K562 (cell line): Measurements from ENCODE around the gene HLA-DOB. TPM values are rescaled to one million over a fixed set of nuclear protein-coding genes. Genes with fewer than 3 reads are reported as not detected.

Source experiments
- ATAC-seq: fragments of 200-7000 bp; cut with Tn5 transposase; 3 replicates; pipeline ENCODE4 v1.9.1; 2020; ENCODE audit warnings: moderate library complexity
- BruUV-seq: library from RNA; stranded (reverse); fragments of 400-500 nt; replicated peaks from 2 replicates; lab custom pipeline; 2021; lab: Mats Ljungman, UMichigan
- CTCF ChIA-PET: fragments of 300-600 bp; formaldehyde crosslinking; extraction: SDS; loops from one replicate; lab custom pipeline; 2021; ENCODE audit warnings: low intra/inter-chr PET ratio; lab: Yijun Ruan, JAX
- POLR2A ChIA-PET: fragments of 300-600, 350-650 bp; sonication (Branson Sonifier 250); formaldehyde crosslinking; extraction: SDS; loops from one replicate; lab custom pipeline; 2021; ENCODE audit warnings: antibody characterized with exemption, inconsistent platforms; lab: Yijun Ruan, JAX
- DNase-seq, 4 experiments: peaks; one replicate each; pipeline versions ENCODE4 v3.0.0 to v3.0.0-alpha.2; 2011 to 2018; ENCODE audit warnings: low spot score in 3 of 4, mixed read lengths in 3 of 4; ENCODE audit errors: extremely low read depth in 1 of 4
- FAIRE-seq: peaks from 2 replicates; lab custom pipeline; 2011; peaks lifted over from hg19 to GRCh38; lab: Jason Lieb, UNC
- H2AFZ ChIP-seq: 2 replicates; pipeline ENCODE4 v1.6.0; 2011; ENCODE audit warnings: low read depth, low read length, control low read depth, inconsistent platforms
- H3K27ac ChIP-seq: fragments of 200-600 bp; 3 replicates; pipeline ENCODE4 v1.8.0; 2011; ENCODE audit warnings: low read depth, mild to moderate bottlenecking, control low read depth, inconsistent platforms, low read length, moderate library complexity, mixed read lengths; ENCODE audit errors: extremely low read depth
- H3K27me3 ChIP-seq, 2 experiments: fragments of 300-600 bp in 1 of 2; 2 replicates in 1 of 2; 3 replicates in 1 of 2; pipeline versions ENCODE4 v1.6.0 to v1.8.0; 2011; ENCODE audit warnings: inconsistent platforms in 2 of 2, low read length in 2 of 2, mild to moderate bottlenecking in 1 of 2, mixed read lengths in 1 of 2, moderate library complexity in 1 of 2; ENCODE audit not compliant: control insufficient read depth in 2 of 2, insufficient read depth in 2 of 2
- H3K36me3 ChIP-seq: fragments of 300-600 bp; 3 replicates; pipeline ENCODE4 v1.8.0; 2011; ENCODE audit warnings: mild to moderate bottlenecking, low read length, inconsistent platforms; ENCODE audit not compliant: control insufficient read depth, insufficient read depth
- H3K4me1 ChIP-seq, 2 experiments: fragments of 200-600 bp in 1 of 2; replicated peaks in 1 of 2; 2 replicates in 1 of 2; 3 replicates in 1 of 2; pipeline versions ENCODE4 v1.5.1 to v1.8.0; 2011; ENCODE audit warnings: inconsistent platforms in 2 of 2, low read length in 2 of 2, mild to moderate bottlenecking in 1 of 2, mixed read lengths in 1 of 2, moderate library complexity in 1 of 2; ENCODE audit not compliant: control insufficient read depth in 2 of 2, insufficient read depth in 2 of 2
- H3K4me2 ChIP-seq: 2 replicates; pipeline ENCODE4 v1.6.1; 2011; ENCODE audit warnings: low read length, control low read depth, inconsistent platforms, mixed read lengths; ENCODE audit not compliant: insufficient read depth
- H3K4me3 ChIP-seq: fragments of 200-600 bp; sonication (generic), shearing (Covaris generic); 2 replicates; pipeline ENCODE4 v1.5.1; 2016; ENCODE audit warnings: control low read depth, inconsistent platforms
- H3K79me2 ChIP-seq: fragments of 200-600 bp; 3 replicates; pipeline ENCODE4 v1.8.0; 2011; ENCODE audit warnings: low read length, inconsistent platforms; ENCODE audit not compliant: control insufficient read depth, insufficient read depth
- H3K9ac ChIP-seq, 2 experiments: 2 replicates each; pipeline versions ENCODE4 v1.6.0 to v1.6.1; 2011; ENCODE audit warnings: low read depth in 2 of 2, low read length in 2 of 2, control low read depth in 1 of 2, inconsistent platforms in 1 of 2, mild to moderate bottlenecking in 1 of 2, mixed read lengths in 1 of 2; ENCODE audit not compliant: insufficient read depth in 1 of 2
- H3K9me1 ChIP-seq: one replicate; pipeline ENCODE4 v1.6.0; 2011; ENCODE audit warnings: inconsistent platforms, mild to moderate bottlenecking, low read length, moderate library complexity; ENCODE audit not compliant: control insufficient read depth, insufficient read depth
- H3K9me3 ChIP-seq: replicated peaks from 2 replicates; pipeline ENCODE4 v1.5.1; 2011; ENCODE audit warnings: low read depth, low read length, inconsistent platforms; ENCODE audit not compliant: control insufficient read depth, insufficient read depth
- H4K20me1 ChIP-seq: replicated peaks from 2 replicates; pipeline ENCODE4 v1.6.1; 2011; ENCODE audit warnings: low read length, inconsistent platforms, mixed read lengths; ENCODE audit not compliant: control insufficient read depth, insufficient read depth
- E2F3 ChIP-seq: fragments of 250-450 bp; sonication (Bioruptor Pico); IDR thresholded peaks from 2 replicates; pipeline ENCODE4 v1.4.0; 2020; ENCODE audit warnings: mild to moderate bottlenecking
- FOXK2 ChIP-seq, 2 experiments: fragments of 450-650 bp; IDR thresholded peaks in 1 of 2; conservative IDR thresholded peaks in 1 of 2; 2 replicates each; pipeline ENCODE4 v1.6.1; 2016; ENCODE audit warnings: low read depth in 2 of 2, mild to moderate bottlenecking in 1 of 2
- MIER1 ChIP-seq: fragments of 450-650 bp; IDR thresholded peaks from 2 replicates; pipeline ENCODE4 v1.6.1; 2016; ENCODE audit warnings: antibody characterized with exemption, mild to moderate bottlenecking, low read depth
- NCOR1 ChIP-seq: fragments of 450-650 bp; IDR thresholded peaks from 2 replicates; pipeline ENCODE4 v1.6.1; 2016; ENCODE audit warnings: mild to moderate bottlenecking, moderate library complexity
- SAFB ChIP-seq: fragments of 200-400 bp; formaldehyde crosslinking; IDR thresholded peaks from 2 replicates; pipeline ENCODE4 v1.6.1; 2017; ENCODE audit warnings: low read depth, low read length, borderline replicate concordance
- ZNF766 ChIP-seq: fragments of 200-800 bp; sonication (Bioruptor generic); conservative IDR thresholded peaks from 2 replicates; pipeline ENCODE4 v1.6.1; 2016; ENCODE audit warnings: missing genetic modification characterization, missing compliant biosample characterization
- WGBS: fragments of 100-300 bp; shearing (Covaris generic); methylation state at CpG from one replicate; pipeline ENCODE4 v1.1.6; 2016; ENCODE audit warnings: low coverage, mixed read lengths; ENCODE audit not compliant: insufficient coverage; ENCODE audit errors: missing lambda C conversion rate; 5-methylcytosine and 5-hydroxymethylcytosine counted together
- in situ Hi-C: fragments of 300-500 bp; cut with MboI; formaldehyde crosslinking; loops from 4 replicates; pipeline ENCODE4 v1.15.0; 2018; ENCODE audit warnings: inconsistent platforms, mixed read lengths
- intact Hi-C: fragments of 100-400 bp; cut with micrococcal nuclease; formaldehyde crosslinking; loops from 2 replicates; pipeline ENCODE4 v1.14.2; 2022
- polyA plus RNA-seq, 8 experiments: library from polyadenylated mRNA; depleted of rRNA in 4 of 8; stranded (reverse) in 5 of 8; unstranded in 3 of 8; fragments of >200 nt; fragmentation: Nextera tagmentation in 2 of 8; fragmentation: Illumina TruSeq in 1 of 8; extraction: Ambion mirVana in 2 of 8; extraction: Trizol in 1 of 8; gene quantifications; 2 replicates each; pipeline versions ENCODE4 v1.2.1 to v1.2.3, GENCODE V29; 2011 to 2014; ENCODE audit warnings: inconsistent platforms in 1 of 8, missing spikeins in 1 of 8
- total RNA-seq, 7 experiments: library from RNA; depleted of rRNA in 6 of 7; stranded (reverse); fragments of >200 nt in 6 of 7; fragmentation: Illumina TruSeq in 2 of 7; extraction: Trizol in 2 of 7; gene quantifications; 2 replicates each; pipeline versions ENCODE4 v1.2.1 to v1.2.3, GENCODE V29; 2011 to 2021; ENCODE audit warnings: low replicate concordance in 1 of 7
- TF ChIP-seq, protein P1 (sequence below): sonication (generic); formaldehyde crosslinking; IDR thresholded peaks from 2 replicates; pipeline ENCODE4 v1.8.0; 2023; ENCODE audit warnings: mild to moderate bottlenecking, missing genetic modification reagents
- TF ChIP-seq, protein P2 (sequence below), 2 experiments: fragments of 450-650 bp in 1 of 2; sonication (generic) in 1 of 2; formaldehyde crosslinking; conservative IDR thresholded peaks; 2 replicates each; pipeline versions ENCODE4 v1.4.0 to v1.8.1; 2020 to 2022; ENCODE audit warnings: mild to moderate bottlenecking in 1 of 2, missing genetic modification reagents in 1 of 2
- TF ChIP-seq, protein P3 (sequence below), 3 experiments: fragments of 200-800 bp in 1 of 3; fragments of 250-450 bp in 1 of 3; fragments of 450-650 bp in 1 of 3; sonication (Bioruptor Pico) in 1 of 3; sonication (Bioruptor generic) in 1 of 3; formaldehyde crosslinking in 1 of 3; IDR thresholded peaks; 2 replicates each; pipeline versions ENCODE4 v1.6.1 to v1.8.0; 2016 to 2022; ENCODE audit warnings: mild to moderate bottlenecking in 2 of 3, missing genetic modification characterization in 2 of 3, missing compliant biosample characterization in 1 of 3, moderate library complexity in 1 of 3
- TF ChIP-seq, protein P4 (sequence below): fragments of 450-650 bp; IDR thresholded peaks from 2 replicates; pipeline ENCODE4 v1.6.1; 2014; ENCODE audit warnings: low read depth, mild to moderate bottlenecking, moderate library complexity, borderline replicate concordance

HLA-DOB gene
- total and polyA plus RNA-seq, 9 of the 15 experiments (the other 6 are each of a cell fraction or from before 2014, with no cell fraction given), result 1.2 to 4.0 (median 2.5) TPM

DNA sequence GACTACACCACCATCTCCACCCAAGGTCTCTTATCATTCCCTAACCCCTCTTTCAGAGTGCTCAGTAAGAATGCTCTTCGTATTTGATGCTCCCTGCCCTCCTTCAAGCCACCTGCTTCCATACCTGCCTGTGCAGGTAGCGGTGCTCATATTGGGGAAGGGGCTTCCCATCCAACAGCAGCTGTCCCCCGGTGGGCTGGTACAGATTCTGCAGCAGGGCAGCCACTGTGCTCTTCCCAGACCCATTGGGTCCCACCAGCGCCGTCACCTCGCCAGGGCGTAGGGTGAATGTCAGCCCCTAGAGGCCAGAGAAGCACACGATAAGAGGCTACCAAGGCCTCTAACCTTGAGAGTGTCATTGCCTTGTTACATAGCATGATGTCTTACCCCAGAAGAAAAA, 31.0 kb upstream of the HLA-DOB start:
- intact Hi-C loops (no loop called here), in situ Hi-C loops (no loop called here)
- DNase-seq (no peak), ATAC-seq (no peak), FAIRE-seq (no peak)
- Histone ChIP-seq H3K9ac (no peak overlapping the region), H3K36me3 (no peaks in the 10 kb centered on the region), H4K20me1 (no peaks in the 10 kb centered on the region; the same call in 1 of the 2 replicates), H3K4me2 (no peak overlapping the region), H3K4me3 (no peak overlapping the region), H3K9me1 (no peaks in the 10 kb centered on the region), H3K27me3 (peaks cover 12 to 59% of the 10 kb centered on the region in 2 experiments; a peak in 4 of 5 replicates), H3K4me1 (peaks cover 2 to 19% of the 10 kb centered on the region in 2 experiments; a peak in 3 of 5 replicates), H3K27ac (no peak overlapping the region), H3K79me2 (no peaks in the 10 kb centered on the region), H2AFZ (no peak overlapping the region), H3K9me3 (no peaks in the 10 kb centered on the region)
- POLR2A ChIA-PET, result no interaction called here
- CTCF ChIA-PET, result no interaction called here
- BruUV-seq, result no TSS peak
- 15% methylated on average over 8 of the region's 8 CpGs for WGBS
- TF ChIP-seq, protein P1, sequence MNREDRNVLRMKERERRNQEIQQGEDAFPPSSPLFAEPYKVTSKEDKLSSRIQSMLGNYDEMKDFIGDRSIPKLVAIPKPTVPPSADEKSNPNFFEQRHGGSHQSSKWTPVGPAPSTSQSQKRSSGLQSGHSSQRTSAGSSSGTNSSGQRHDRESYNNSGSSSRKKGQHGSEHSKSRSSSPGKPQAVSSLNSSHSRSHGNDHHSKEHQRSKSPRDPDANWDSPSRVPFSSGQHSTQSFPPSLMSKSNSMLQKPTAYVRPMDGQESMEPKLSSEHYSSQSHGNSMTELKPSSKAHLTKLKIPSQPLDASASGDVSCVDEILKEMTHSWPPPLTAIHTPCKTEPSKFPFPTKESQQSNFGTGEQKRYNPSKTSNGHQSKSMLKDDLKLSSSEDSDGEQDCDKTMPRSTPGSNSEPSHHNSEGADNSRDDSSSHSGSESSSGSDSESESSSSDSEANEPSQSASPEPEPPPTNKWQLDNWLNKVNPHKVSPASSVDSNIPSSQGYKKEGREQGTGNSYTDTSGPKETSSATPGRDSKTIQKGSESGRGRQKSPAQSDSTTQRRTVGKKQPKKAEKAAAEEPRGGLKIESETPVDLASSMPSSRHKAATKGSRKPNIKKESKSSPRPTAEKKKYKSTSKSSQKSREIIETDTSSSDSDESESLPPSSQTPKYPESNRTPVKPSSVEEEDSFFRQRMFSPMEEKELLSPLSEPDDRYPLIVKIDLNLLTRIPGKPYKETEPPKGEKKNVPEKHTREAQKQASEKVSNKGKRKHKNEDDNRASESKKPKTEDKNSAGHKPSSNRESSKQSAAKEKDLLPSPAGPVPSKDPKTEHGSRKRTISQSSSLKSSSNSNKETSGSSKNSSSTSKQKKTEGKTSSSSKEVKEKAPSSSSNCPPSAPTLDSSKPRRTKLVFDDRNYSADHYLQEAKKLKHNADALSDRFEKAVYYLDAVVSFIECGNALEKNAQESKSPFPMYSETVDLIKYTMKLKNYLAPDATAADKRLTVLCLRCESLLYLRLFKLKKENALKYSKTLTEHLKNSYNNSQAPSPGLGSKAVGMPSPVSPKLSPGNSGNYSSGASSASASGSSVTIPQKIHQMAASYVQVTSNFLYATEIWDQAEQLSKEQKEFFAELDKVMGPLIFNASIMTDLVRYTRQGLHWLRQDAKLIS (CRISPR knock-in tag), result no peak
- TF ChIP-seq, protein P2, sequence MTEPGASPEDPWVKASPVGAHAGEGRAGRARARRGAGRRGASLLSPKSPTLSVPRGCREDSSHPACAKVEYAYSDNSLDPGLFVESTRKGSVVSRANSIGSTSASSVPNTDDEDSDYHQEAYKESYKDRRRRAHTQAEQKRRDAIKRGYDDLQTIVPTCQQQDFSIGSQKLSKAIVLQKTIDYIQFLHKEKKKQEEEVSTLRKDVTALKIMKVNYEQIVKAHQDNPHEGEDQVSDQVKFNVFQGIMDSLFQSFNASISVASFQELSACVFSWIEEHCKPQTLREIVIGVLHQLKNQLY (CRISPR knock-in tag; conservative IDR thresholded peaks at IDR 0.05), result no peak
- TF ChIP-seq MIER1 (no peak), ZNF766 (CRISPR knock-in tag) (no peak), FOXK2 (conservative IDR thresholded peaks at IDR 0.05 in 1 of 2, IDR thresholded peaks at IDR 0.05 in 1 of 2; ENCODE audit: low read depth in 2 of 2) (no peak), SAFB (no peak), NCOR1 (no peak), E2F3 (no peak)
- TF ChIP-seq, protein P3, sequence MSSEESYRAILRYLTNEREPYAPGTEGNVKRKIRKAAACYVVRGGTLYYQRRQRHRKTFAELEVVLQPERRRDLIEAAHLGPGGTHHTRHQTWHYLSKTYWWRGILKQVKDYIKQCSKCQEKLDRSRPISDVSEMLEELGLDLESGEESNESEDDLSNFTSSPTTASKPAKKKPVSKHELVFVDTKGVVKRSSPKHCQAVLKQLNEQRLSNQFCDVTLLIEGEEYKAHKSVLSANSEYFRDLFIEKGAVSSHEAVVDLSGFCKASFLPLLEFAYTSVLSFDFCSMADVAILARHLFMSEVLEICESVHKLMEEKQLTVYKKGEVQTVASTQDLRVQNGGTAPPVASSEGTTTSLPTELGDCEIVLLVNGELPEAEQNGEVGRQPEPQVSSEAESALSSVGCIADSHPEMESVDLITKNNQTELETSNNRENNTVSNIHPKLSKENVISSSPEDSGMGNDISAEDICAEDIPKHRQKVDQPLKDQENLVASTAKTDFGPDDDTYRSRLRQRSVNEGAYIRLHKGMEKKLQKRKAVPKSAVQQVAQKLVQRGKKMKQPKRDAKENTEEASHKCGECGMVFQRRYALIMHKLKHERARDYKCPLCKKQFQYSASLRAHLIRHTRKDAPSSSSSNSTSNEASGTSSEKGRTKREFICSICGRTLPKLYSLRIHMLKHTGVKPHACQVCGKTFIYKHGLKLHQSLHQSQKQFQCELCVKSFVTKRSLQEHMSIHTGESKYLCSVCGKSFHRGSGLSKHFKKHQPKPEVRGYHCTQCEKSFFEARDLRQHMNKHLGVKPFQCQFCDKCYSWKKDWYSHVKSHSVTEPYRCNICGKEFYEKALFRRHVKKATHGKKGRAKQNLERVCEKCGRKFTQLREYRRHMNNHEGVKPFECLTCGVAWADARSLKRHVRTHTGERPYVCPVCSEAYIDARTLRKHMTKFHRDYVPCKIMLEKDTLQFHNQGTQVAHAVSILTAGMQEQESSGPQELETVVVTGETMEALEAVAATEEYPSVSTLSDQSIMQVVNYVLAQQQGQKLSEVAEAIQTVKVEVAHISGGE (CRISPR knock-in tag; IDR thresholded peaks at IDR 0.05), result no peak
- TF ChIP-seq, protein P4, sequence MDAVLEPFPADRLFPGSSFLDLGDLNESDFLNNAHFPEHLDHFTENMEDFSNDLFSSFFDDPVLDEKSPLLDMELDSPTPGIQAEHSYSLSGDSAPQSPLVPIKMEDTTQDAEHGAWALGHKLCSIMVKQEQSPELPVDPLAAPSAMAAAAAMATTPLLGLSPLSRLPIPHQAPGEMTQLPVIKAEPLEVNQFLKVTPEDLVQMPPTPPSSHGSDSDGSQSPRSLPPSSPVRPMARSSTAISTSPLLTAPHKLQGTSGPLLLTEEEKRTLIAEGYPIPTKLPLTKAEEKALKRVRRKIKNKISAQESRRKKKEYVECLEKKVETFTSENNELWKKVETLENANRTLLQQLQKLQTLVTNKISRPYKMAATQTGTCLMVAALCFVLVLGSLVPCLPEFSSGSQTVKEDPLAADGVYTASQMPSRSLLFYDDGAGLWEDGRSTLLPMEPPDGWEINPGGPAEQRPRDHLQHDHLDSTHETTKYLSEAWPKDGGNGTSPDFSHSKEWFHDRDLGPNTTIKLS, result no peak
